SU-DHL-6 (cell line): ENCODE measurements around the gene PYROXD2.

Experiments used
- CTCF ChIP-seq: fragments of 200-600 bp; sonication (generic); IDR thresholded peaks from one replicate; pipeline ENCODE4 v1.5.1; 2017; ENCODE audit warnings: antibody characterized with exemption, mild to moderate bottlenecking, low read length, moderate library complexity; ENCODE audit not compliant: insufficient read depth, poor library complexity, severe bottlenecking
- EZH2phosphoT487 ChIP-seq: fragments of 200-600 bp; sonication (generic), shearing (Covaris generic); conservative IDR thresholded peaks from 2 replicates; pipeline ENCODE4 v1.6.1; 2018; ENCODE audit warnings: mild to moderate bottlenecking, antibody characterized with exemption, low read length, moderate library complexity, mixed read lengths

DNA sequence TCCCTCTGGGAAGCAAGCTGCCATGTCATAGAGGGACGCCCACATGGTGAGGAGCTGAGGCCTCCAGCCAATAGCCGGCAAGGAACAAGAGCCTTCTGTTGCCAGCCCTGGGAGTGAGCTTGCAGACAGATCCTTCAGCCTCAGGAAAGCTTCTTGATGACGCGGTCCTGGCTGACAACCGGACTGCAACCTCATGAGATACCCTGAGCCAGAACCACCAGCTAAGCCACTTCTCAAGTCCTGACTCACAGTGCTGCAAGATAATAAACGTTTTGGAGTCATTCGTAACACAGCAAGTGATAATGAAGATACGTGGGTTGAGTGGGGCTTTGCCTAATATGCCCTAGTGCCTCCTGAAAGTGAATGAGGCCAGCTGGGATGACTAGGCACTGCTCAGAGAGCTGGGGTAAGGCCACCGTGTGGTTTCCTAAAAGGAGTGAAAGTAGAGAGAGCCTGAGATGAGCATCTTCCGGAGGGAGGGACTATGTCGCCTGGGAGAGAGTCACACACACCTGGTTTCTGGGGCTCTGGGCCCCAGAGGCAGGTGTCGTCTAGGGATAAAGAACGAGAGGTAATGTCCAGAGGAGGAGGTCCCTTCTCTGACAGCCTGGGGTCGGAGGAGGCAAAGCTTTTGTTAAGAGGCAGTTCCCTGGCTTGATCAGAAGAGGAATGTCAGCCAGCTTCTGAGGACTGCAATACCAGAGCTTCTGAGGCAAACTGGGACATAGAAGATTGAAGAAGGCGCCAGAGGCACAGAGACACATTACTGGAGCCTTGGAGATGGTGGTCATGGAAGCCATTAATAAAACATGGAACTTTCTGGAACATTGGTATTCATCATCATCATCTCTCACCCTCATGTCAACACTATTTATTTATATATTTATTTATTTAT, 53.6 kb downstream of the PYROXD2 start:
- TF ChIP-seq CTCF (no peak), EZH2phosphoT487 (no peak)
